WTC11 (cell line): ENCODE data around the gene SGMS1. TPM values are rescaled to one million over a fixed set of nuclear protein-coding genes. Genes with fewer than 3 reads are reported as not detected.

Experiments used
- ATAC-seq: fragments of 200-7000 bp; cut with Tn5 transposase; 2 replicates; pipeline ENCODE4 v1.10.0; 2021; ENCODE audit warnings: mild to moderate bottlenecking, moderate library complexity
- CTCF ChIA-PET: fragments of 300-600 bp; sonication (Branson Sonifier 250); formaldehyde crosslinking; loops from one replicate; lab custom pipeline; 2021; ENCODE audit warnings: antibody characterized with exemption; lab: Charles Lee
- POLR2A ChIA-PET: fragments of 350-600 bp; sonication (Branson Sonifier 250); formaldehyde crosslinking; loops from one replicate; lab custom pipeline; 2021; ENCODE audit warnings: antibody characterized with exemption; lab: Charles Lee
- DNase-seq: peaks from one replicate; pipeline ENCODE4 v3.0.0; 2021; ENCODE audit warnings: low spot score
- H3K27ac Mint-ChIP-seq: 2 replicates; pipeline ENCODE4 v1.8.0; 2021; ENCODE audit warnings: mixed read lengths
- H3K27me3 Mint-ChIP-seq: 2 replicates; pipeline ENCODE4 v1.8.0; 2021; ENCODE audit warnings: low read depth, mild to moderate bottlenecking, moderate library complexity, mixed read lengths
- H3K36me3 Mint-ChIP-seq: 2 replicates; pipeline ENCODE4 v1.8.0; 2021; ENCODE audit warnings: mixed read lengths
- H3K4me1 Mint-ChIP-seq: 2 replicates; pipeline ENCODE4 v1.8.0; 2022; ENCODE audit warnings: mixed read lengths
- H3K4me3 Mint-ChIP-seq: 2 replicates; pipeline ENCODE4 v1.8.0; 2021; ENCODE audit warnings: mild to moderate bottlenecking, moderate library complexity, mixed read lengths
- H3K9me3 Mint-ChIP-seq: 2 replicates; pipeline ENCODE4 v1.8.0; 2021; ENCODE audit warnings: mixed read lengths
- ARID4B ChIP-seq: sonication (generic); formaldehyde crosslinking; IDR thresholded peaks from 2 replicates; pipeline ENCODE4 v1.8.0; 2023; ENCODE audit warnings: missing genetic modification reagents, mild to moderate bottlenecking, borderline replicate concordance
- CREM ChIP-seq: sonication (generic); formaldehyde crosslinking; IDR thresholded peaks from 2 replicates; pipeline ENCODE4 v1.8.1; 2022; ENCODE audit warnings: mild to moderate bottlenecking, missing genetic modification reagents, moderate library complexity
- ERG ChIP-seq: fragments of 250-450 bp; sonication (Bioruptor Pico); IDR thresholded peaks from 2 replicates; pipeline ENCODE4 v1.8.0; 2021; ENCODE audit warnings: mild to moderate bottlenecking
- HMGXB4 ChIP-seq: sonication (generic); formaldehyde crosslinking; IDR thresholded peaks from 2 replicates; pipeline ENCODE4 v1.8.1; 2023; ENCODE audit warnings: mild to moderate bottlenecking, moderate library complexity, missing genetic modification reagents
- IRF2 ChIP-seq: sonication (generic); formaldehyde crosslinking; IDR thresholded peaks from 2 replicates; pipeline ENCODE4 v1.8.0; 2022; ENCODE audit warnings: low read depth, missing genetic modification reagents, borderline replicate concordance
- JAZF1 ChIP-seq: fragments of 250-450 bp; sonication (Bioruptor Pico); IDR thresholded peaks from 2 replicates; pipeline ENCODE4 v1.9.0; 2021; ENCODE audit warnings: moderate library complexity, mild to moderate bottlenecking, inconsistent platforms
- MAX ChIP-seq: sonication (generic); formaldehyde crosslinking; IDR thresholded peaks from 2 replicates; pipeline ENCODE4 v1.8.0; 2022; ENCODE audit warnings: mild to moderate bottlenecking, missing genetic modification reagents
- MYBL2 ChIP-seq: sonication (generic); formaldehyde crosslinking; IDR thresholded peaks from 2 replicates; pipeline ENCODE4 v1.8.1; 2023; ENCODE audit warnings: mild to moderate bottlenecking, moderate library complexity, missing genetic modification reagents
- NFE2L1 ChIP-seq: sonication (generic); formaldehyde crosslinking; IDR thresholded peaks from 2 replicates; pipeline ENCODE4 v1.8.1; 2023; ENCODE audit warnings: missing genetic modification reagents
- NR2C2 ChIP-seq: sonication (generic); formaldehyde crosslinking; IDR thresholded peaks from 2 replicates; pipeline ENCODE4 v1.8.0; 2022; ENCODE audit warnings: mild to moderate bottlenecking, missing genetic modification reagents
- NR3C1 ChIP-seq: sonication (generic); formaldehyde crosslinking; conservative IDR thresholded peaks from 2 replicates; pipeline ENCODE4 v1.8.1; 2023; ENCODE audit warnings: low read depth, mild to moderate bottlenecking, missing genetic modification reagents
- PREB ChIP-seq: sonication (generic); formaldehyde crosslinking; IDR thresholded peaks from 2 replicates; pipeline ENCODE4 v1.8.1; 2022; ENCODE audit warnings: mild to moderate bottlenecking, missing genetic modification reagents, moderate library complexity, borderline replicate concordance
- USF2 ChIP-seq: sonication (generic); formaldehyde crosslinking; IDR thresholded peaks from 2 replicates; pipeline ENCODE4 v1.8.1; 2023; ENCODE audit warnings: mild to moderate bottlenecking, missing genetic modification reagents, moderate library complexity
- ZBTB21 ChIP-seq: sonication (generic); formaldehyde crosslinking; IDR thresholded peaks from 2 replicates; pipeline ENCODE4 v1.8.1; 2023; ENCODE audit warnings: mild to moderate bottlenecking, missing genetic modification reagents, borderline replicate concordance
- ZBTB43 ChIP-seq: sonication (generic); formaldehyde crosslinking; IDR thresholded peaks from 2 replicates; pipeline ENCODE4 v1.8.1; 2023; ENCODE audit warnings: mild to moderate bottlenecking, missing genetic modification reagents
- ZNF121 ChIP-seq: sonication (generic); formaldehyde crosslinking; IDR thresholded peaks from 2 replicates; pipeline ENCODE4 v1.8.0; 2023; ENCODE audit warnings: missing genetic modification reagents
- ZNF281 ChIP-seq: sonication (generic); formaldehyde crosslinking; IDR thresholded peaks from 2 replicates; pipeline ENCODE4 v1.8.0; 2023; ENCODE audit warnings: mild to moderate bottlenecking, missing genetic modification reagents
- ZNF396 ChIP-seq: fragments of 250-450 bp; sonication (Bioruptor Pico); IDR thresholded peaks from 2 replicates; pipeline ENCODE4 v1.8.0; 2021; ENCODE audit warnings: mild to moderate bottlenecking, moderate library complexity, borderline replicate concordance
- total RNA-seq: library from RNA; stranded (reverse); gene quantifications from 3 replicates; pipeline ENCODE4 v1.2.3, GENCODE V29; 2021

The SGMS1 gene
- total RNA-seq, 1 experiment from 2014 or later: 13.2 TPM

- no peak for TF ChIP-seq ZNF396 (CRISPR knock-in tag)
- TF ChIP-seq NR3C1: no peak
- TF ChIP-seq ERG (CRISPR knock-in tag): no peak
- no peak for TF ChIP-seq CREM (CRISPR knock-in tag)
These were observed 1.9 kb upstream of the SGMS1 start (continued) for GRCh38 chr10:50625649-50626132.

- Mint-ChIP-seq H3K4me3 (peak overlapping the region; percentile 86), H3K9me3 (peaks cover 3% of the 10 kb centered on the region; the same call in 1 of the 2 replicates), H3K27ac (peak overlapping the region; percentile 100), H3K4me1 (peaks cover 70% of the 10 kb centered on the region), H3K27me3 (no peaks in the 10 kb centered on the region), H3K36me3 (no peaks in the 10 kb centered on the region)
- ATAC-seq (peak; percentile 42), DNase-seq (peak; percentile 73)
- POLR2A ChIA-PET: interaction anchor here (0.6 to 1.1 kb wide), 4 partner anchors 13 to 208 kb away, joined by 3 to 4 read pairs (median 4); no protein-coding TSS in a partner anchor
- CTCF ChIA-PET: interaction anchor here (0.8 to 1.1 kb wide), 3 partner anchors 10 to 35 kb away, joined by 3 to 4 read pairs (median 3); no protein-coding TSS in a partner anchor
- TF ChIP-seq ZBTB43 (CRISPR knock-in tag) (peak; percentile 96; the same call in 1 of the 2 replicates), USF2 (peak; percentile 95), MAX (peak; percentile 90), ZNF121 (CRISPR knock-in tag) (peak; percentile 2; the same call in 1 of the 2 replicates), ZNF281 (CRISPR knock-in tag) (no peak), NR2C2 (CRISPR knock-in tag) (no peak), HMGXB4 (CRISPR knock-in tag) (0 out of 2 replicates have a peak, but pooled peaks have one; percentile 27), JAZF1 (CRISPR knock-in tag) (no peak), NFE2L1 (CRISPR knock-in tag) (peak; percentile 71; the same call in 1 of the 2 replicates), IRF2 (CRISPR knock-in tag) (0 out of 2 replicates have a peak, but pooled peaks have one; percentile 24), PREB (CRISPR knock-in tag) (no peak), ARID4B (peak; percentile 71), ZBTB21 (no peak), MYBL2 (CRISPR knock-in tag) (peak; percentile 91)
These were observed 1.2 kb upstream of the SGMS1 start for GRCh38 chr10:50624866-50625501.
